Measurements from ENCODE around the gene ACVR2B. TPM values are rescaled to one million over a fixed set of nuclear protein-coding genes. Genes with fewer than 3 reads are reported as not detected.
"Not testable (repeated sequence)": the region's sequence is repeated elsewhere in the genome, so short reads cannot be mapped to it uniquely, and the experiment has no call there.

The ACVR2B gene
- 9.4 and 10.3 TPM in 2 replicates for total RNA-seq
- long read RNA-seq, partial matches to known transcripts, result 0 of 2 reads
- long read RNA-seq, other reads (novel, unspliced or antisense), result 2 of 2 reads

DNA sequence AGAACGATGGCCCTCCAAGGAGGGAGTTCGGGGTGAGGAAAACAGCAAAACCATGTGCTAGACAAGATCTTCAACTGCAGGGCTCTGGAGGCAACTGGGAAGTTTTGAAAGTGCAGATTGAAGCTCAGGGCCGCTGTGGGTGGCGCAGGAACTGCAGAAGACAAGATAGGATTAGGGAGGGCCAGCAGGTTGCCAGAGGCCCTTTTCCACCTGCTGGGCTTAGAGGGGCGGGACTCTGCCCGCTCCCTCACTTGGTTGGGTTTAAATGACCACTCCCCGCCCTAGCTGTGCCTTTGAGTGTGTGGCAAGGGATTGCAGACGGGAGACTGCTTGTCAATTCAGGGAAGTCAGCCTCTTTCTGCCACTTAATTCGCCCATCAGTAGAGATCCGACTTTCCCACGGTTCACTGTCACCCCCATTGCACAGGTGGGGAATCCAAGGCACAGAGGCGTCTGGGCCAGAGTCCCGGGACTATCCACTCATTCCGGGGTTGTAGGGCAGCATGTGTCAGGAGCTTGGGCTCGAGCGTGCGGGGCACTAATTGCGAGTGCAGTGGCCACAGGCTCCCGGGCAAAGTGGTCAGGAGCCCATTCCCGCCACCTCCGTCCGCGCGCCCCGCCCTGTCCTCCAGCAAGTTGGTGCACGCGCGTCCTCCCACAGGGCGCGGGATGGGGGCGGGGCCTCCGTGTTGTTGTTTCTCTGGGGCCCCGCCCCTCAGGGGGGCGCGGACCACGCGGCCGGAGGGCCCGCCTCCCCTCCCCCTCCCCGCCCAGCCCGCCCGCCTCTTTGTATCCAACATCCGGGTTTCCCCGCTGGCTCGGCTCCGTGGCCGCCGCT, at the start of gene ACVR2B:
TSS of gene ACVR2B (plus strand) at position 816 of the 838 bp plus-strand sequence. CDS start 433 bp downstream, outside the sequence.
- peak; percentile 90 for DNase-seq (ENCODE audit: extremely low spot score, unreplicated experiment)
- Mint-ChIP-seq H3K36me3 (ENCODE audit: unreplicated experiment) (no peaks in the 10 kb centered on the region), H3K27ac (ENCODE audit: unreplicated experiment) (peak within 1 kb of the TSS; percentile 93), H3K4me1 (ENCODE audit: unreplicated experiment) (peaks cover 14% of the 10 kb centered on the region), H3K4me3 (ENCODE audit: unreplicated experiment) (peak within 1 kb of the TSS; percentile 98), H3K27me3 (ENCODE audit: unreplicated experiment) (no peaks in the 10 kb centered on the region), H3K9me3 (ENCODE audit: unreplicated experiment) (no peaks in the 10 kb centered on the region)
- TF ChIP-seq, protein P1, sequence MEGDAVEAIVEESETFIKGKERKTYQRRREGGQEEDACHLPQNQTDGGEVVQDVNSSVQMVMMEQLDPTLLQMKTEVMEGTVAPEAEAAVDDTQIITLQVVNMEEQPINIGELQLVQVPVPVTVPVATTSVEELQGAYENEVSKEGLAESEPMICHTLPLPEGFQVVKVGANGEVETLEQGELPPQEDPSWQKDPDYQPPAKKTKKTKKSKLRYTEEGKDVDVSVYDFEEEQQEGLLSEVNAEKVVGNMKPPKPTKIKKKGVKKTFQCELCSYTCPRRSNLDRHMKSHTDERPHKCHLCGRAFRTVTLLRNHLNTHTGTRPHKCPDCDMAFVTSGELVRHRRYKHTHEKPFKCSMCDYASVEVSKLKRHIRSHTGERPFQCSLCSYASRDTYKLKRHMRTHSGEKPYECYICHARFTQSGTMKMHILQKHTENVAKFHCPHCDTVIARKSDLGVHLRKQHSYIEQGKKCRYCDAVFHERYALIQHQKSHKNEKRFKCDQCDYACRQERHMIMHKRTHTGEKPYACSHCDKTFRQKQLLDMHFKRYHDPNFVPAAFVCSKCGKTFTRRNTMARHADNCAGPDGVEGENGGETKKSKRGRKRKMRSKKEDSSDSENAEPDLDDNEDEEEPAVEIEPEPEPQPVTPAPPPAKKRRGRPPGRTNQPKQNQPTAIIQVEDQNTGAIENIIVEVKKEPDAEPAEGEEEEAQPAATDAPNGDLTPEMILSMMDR (IDR thresholded peaks at IDR 0.05), result no peak

DNA sequence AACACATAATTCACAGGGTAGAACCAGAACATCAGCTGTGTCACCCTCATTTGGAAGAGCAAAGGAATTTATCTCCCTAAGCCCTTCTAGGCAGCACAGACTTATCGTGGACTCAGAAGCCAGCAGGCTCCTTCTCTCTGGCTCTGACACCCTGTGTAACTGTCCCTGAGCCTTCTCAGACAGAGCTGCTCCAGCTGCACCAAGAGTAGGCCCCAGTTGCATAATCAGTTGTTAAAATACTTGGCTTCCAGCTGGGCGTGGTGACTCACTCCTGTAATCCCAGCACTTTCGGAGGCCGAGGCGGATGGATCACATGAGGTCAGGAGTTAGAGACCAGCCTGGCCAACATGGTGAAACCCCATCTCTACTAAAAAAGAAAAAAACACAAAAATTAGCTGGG, 49.4 kb upstream of the ACVR2B start:
- no peak for DNase-seq (ENCODE audit: extremely low spot score, unreplicated experiment)

DNA sequence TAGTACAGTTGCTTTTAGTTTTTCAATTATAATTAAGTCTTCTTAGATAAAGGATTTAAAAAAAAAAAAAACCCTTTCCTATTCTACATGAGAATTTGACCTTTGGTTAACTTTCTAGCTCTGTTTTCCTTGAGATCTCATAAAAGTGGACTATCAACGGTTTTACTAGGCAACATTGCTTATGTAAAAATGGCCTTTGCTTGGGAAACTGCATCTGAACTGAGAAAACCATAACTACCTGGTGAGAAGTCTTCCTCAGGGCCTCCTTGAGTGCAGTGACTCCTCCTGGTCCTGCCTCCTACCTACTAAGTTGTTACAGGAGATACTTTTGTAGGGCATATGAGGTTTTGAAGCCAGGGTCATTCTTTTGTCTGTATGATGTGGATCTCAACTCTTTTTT, 42.1 kb upstream of the ACVR2B start:
- H3K27me3 Mint-ChIP-seq (ENCODE audit: unreplicated experiment), result no peaks in the 10 kb centered on the region
- TF ChIP-seq, protein P1 (IDR thresholded peaks at IDR 0.05), result no peak
- H3K4me3 Mint-ChIP-seq (ENCODE audit: unreplicated experiment), result no peak overlapping the region
- H3K27ac Mint-ChIP-seq (ENCODE audit: unreplicated experiment), result no peak overlapping the region
- H3K36me3 Mint-ChIP-seq (ENCODE audit: unreplicated experiment), result no peaks in the 10 kb centered on the region
- H3K9me3 Mint-ChIP-seq (ENCODE audit: unreplicated experiment), result no peaks in the 10 kb centered on the region
- no peaks in the 10 kb centered on the region for H3K4me1 Mint-ChIP-seq (ENCODE audit: unreplicated experiment)
- no peak for DNase-seq (ENCODE audit: extremely low spot score, unreplicated experiment)

More for the DNA sequence above, 49.4 kb upstream of the ACVR2B start:
- Mint-ChIP-seq H3K27ac (ENCODE audit: unreplicated experiment) (no peak overlapping the region), H3K4me3 (ENCODE audit: unreplicated experiment) (no peak overlapping the region), H3K4me1 (ENCODE audit: unreplicated experiment) (peaks cover 3% of the 10 kb centered on the region), H3K9me3 (ENCODE audit: unreplicated experiment) (peaks cover 4% of the 10 kb centered on the region), H3K27me3 (ENCODE audit: unreplicated experiment) (no peaks in the 10 kb centered on the region), H3K36me3 (ENCODE audit: unreplicated experiment) (peaks cover 19% of the 10 kb centered on the region)
- TF ChIP-seq, protein P1 (IDR thresholded peaks at IDR 0.05), result no peak

DNA sequence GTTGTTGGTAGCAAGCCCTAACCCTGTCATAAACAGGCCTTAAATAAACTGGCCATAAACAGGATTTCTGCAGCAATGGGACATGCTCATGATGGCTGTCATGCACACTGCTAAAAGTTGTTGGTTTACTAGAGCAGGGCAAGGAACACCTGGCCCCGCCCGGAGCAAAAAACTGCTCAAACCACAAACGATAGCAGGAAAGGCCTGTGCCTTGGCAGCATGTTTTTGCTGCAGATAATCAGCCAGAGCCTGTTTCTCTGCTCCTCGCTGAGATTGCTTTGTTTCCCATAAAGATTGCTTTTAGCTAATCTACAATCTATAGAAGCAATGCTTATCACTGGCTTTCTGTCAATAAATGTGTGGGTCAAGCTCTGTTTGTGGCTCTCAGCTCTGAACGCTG, 32.9 kb upstream of the ACVR2B start:
- DNase-seq (ENCODE audit: extremely low spot score, unreplicated experiment); H3K27ac Mint-ChIP-seq (ENCODE audit: unreplicated experiment); H3K4me1 Mint-ChIP-seq (ENCODE audit: unreplicated experiment); H3K27me3 Mint-ChIP-seq (ENCODE audit: unreplicated experiment); H3K36me3 Mint-ChIP-seq (ENCODE audit: unreplicated experiment); H3K9me3 Mint-ChIP-seq (ENCODE audit: unreplicated experiment); H3K4me3 Mint-ChIP-seq (ENCODE audit: unreplicated experiment): not testable (repeated sequence)

DNA sequence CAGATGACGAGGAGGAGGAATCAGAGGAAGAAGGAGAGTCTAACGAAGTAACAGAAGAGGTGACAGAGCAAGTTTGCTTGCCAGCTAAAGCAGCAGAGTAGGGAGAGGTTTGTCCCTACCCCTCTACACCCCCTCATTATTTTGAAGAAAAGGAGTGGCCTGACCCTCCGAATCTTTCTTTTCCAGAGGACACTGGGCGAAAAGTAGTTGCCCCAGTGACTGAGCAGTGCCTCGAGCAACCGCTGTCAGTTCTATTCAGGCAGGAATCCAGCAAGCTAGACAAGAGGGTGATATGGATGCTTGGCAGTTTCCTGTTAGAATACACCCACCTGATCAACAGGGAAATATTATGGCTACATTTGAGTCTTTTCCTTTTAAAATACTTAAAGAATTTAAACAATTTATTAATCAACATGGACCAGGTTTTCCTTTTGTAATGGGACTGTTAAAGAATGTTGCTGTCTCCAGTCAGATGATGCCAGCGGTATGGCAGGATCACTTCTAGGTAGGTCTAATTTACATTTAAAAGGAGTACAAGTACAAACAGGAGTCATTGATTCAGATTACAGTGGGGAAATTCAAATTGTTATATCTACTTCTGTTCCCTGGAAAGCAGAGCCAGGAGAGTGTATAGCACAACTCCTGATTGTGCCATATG, 31.9 kb upstream of the ACVR2B start:
- no peaks in the 10 kb centered on the region for H3K9me3 Mint-ChIP-seq (ENCODE audit: unreplicated experiment)
- H3K27ac Mint-ChIP-seq (ENCODE audit: unreplicated experiment), result no peak overlapping the region
- H3K4me3 Mint-ChIP-seq (ENCODE audit: unreplicated experiment), result no peak overlapping the region
- TF ChIP-seq, protein P1 (IDR thresholded peaks at IDR 0.05), result no peak
- H3K27me3 Mint-ChIP-seq (ENCODE audit: unreplicated experiment), result no peaks in the 10 kb centered on the region
- no peaks in the 10 kb centered on the region for H3K36me3 Mint-ChIP-seq (ENCODE audit: unreplicated experiment)
- H3K4me1 Mint-ChIP-seq (ENCODE audit: unreplicated experiment), result peaks cover 6% of the 10 kb centered on the region
- no peak for DNase-seq (ENCODE audit: extremely low spot score, unreplicated experiment)

DNA sequence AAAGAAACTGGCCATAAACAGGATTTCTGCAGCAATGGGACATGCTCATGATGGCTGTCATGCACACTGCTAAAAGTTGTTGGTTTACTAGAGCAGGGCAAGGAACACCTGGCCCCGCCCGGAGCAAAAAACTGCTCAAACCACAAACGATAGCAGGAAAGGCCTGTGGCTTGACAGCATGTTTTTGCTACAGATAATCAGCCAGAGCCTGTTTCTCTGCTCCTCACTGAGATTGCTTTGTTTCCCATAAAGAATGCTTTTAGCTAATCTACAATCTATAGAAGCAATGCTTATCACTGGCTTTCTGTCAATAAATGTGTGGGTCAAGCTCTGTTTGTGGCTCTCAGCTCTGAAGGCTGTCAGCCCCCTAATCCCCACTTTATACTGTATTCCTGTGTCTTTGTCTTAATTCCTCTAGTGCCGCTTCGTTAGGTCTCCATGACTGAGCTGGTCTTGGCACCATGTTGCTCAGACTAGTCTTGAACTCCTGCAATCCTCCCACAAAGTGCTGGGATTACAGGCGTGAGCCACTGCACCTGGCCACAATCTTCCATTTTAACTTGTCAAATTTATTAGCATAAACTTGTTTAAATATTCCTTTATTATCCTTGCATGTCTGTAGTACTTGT, 26.8 kb upstream of the ACVR2B start:
- not testable (repeated sequence) for H3K36me3 Mint-ChIP-seq (ENCODE audit: unreplicated experiment); H3K4me3 Mint-ChIP-seq (ENCODE audit: unreplicated experiment); H3K4me1 Mint-ChIP-seq (ENCODE audit: unreplicated experiment); H3K27me3 Mint-ChIP-seq (ENCODE audit: unreplicated experiment); H3K27ac Mint-ChIP-seq (ENCODE audit: unreplicated experiment); DNase-seq (ENCODE audit: extremely low spot score, unreplicated experiment)
- peaks cover 11% of the 10 kb centered on the region for H3K9me3 Mint-ChIP-seq (ENCODE audit: unreplicated experiment)

DNA sequence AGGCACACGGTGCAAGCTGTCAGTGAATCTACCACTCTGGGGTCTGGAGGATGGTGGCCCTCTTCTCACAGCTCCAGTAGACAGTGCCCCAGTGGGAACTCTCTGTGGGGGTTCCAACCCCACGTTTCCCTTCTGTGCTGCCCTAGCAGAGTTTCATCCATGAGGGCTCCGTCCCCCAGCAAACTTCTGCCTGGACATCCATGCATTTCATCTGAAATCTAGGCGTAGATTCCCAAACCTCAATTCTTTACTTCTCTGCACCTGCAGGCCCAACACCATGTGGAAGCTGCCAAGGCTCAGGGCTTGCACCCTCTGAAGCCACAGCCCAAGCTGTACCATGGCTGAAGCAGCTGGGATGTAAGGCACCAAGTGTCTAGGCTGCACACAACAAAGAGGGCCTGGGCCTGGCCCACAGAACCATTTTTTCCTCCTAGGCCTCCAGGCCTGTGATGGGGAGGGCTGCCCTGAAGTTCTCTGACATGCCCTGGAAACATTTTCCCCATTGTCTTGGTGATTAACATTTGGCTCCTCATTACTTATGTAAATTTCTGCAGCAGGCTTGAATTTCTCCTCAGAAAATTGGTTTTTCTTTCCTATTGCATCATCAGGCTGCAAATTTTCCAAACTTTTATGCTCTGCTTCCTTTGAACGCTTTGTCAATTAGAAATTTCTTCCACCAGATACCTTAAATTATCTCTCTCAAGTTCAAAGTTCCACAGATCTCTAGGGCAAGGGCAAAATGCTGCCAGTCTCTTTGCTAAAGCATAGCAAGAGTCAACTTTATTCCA, 20.6 kb upstream of the ACVR2B start:
- not testable (repeated sequence) for H3K4me1 Mint-ChIP-seq (ENCODE audit: unreplicated experiment); H3K36me3 Mint-ChIP-seq (ENCODE audit: unreplicated experiment); H3K27ac Mint-ChIP-seq (ENCODE audit: unreplicated experiment); H3K4me3 Mint-ChIP-seq (ENCODE audit: unreplicated experiment); DNase-seq (ENCODE audit: extremely low spot score, unreplicated experiment); H3K27me3 Mint-ChIP-seq (ENCODE audit: unreplicated experiment)
- peaks cover 47% of the 10 kb centered on the region for H3K9me3 Mint-ChIP-seq (ENCODE audit: unreplicated experiment)
